Measurements from ENCODE around the gene MRPL12. TPM values are rescaled to one million over a fixed set of nuclear protein-coding genes. Genes with fewer than 3 reads are reported as not detected.
A peak's percentile ranks its signal among the peaks of the same experiment; 100 is the strongest.

The MRPL12 gene
- total and polyA plus RNA-seq, 3 experiments from 2014 or later, result 53.6 to 255 (median 246) TPM

DNA sequence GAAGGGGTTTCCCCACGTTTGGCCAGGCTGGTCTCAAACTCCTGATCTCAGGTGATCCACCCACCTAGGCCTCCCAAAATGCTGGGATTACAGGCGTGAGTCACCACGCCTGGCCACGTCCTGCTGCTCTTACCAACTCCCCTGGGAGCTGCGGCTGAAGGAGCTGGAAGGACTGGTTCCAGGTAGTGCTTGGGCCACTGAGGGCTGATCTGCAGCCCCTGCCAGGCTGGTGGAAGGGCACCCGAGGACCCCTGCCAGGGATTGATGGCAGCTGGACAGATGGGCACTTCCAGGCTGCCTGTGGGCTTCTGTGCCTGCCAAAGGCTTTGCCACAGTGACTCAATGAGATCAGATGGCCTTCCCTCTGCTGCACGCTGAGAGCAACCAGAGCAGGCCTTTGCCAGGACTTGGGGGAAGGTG lies 39.1 kb upstream of the MRPL12 start:
- Histone ChIP-seq H3K27ac (ENCODE audit: low read depth, low read length) (peak overlapping the region; percentile 21), H3K9me3 (ENCODE audit: low read length) (no peaks in the 10 kb centered on the region), H3K4me3 (ENCODE audit: low read length) (no peak overlapping the region), H3K4me1 (ENCODE audit: insufficient read depth, low read length) (peaks cover 54% of the 10 kb centered on the region), H3K27me3 (ENCODE audit: insufficient read depth, low read length, poor library complexity, severe bottlenecking) (no peaks in the 10 kb centered on the region), H3K36me3 (ENCODE audit: insufficient read depth, low read length) (no peaks in the 10 kb centered on the region)
- DNase-seq, result no peak
- H3K4me1 Mint-ChIP-seq, result peaks cover 27 to 49% (median 41%) of the 10 kb centered on the region in 3 donors
- H3K27me3 Mint-ChIP-seq, result no peaks in the 10 kb centered on the region
- no peaks in the 10 kb centered on the region for H3K9me3 Mint-ChIP-seq
- peaks cover 0 to 27% (median 6%) of the 10 kb centered on the region in 3 donors for H3K36me3 Mint-ChIP-seq
- POLR2A ChIA-PET, result interaction anchor here (1.1 kb wide), 1 partner anchor 19 kb away, joined by 3 read pairs; the partner anchor contains the start of genes ARL16 and HGS
- peak overlapping the region in 3 of 7 donors; percentile 37 to 47 (median 45) for H3K4me3 Mint-ChIP-seq
- H3K27ac Mint-ChIP-seq, result peak overlapping the region in 2 of 8 donors; percentile 43 to 96
- CTCF ChIA-PET, result no interaction called here

DNA sequence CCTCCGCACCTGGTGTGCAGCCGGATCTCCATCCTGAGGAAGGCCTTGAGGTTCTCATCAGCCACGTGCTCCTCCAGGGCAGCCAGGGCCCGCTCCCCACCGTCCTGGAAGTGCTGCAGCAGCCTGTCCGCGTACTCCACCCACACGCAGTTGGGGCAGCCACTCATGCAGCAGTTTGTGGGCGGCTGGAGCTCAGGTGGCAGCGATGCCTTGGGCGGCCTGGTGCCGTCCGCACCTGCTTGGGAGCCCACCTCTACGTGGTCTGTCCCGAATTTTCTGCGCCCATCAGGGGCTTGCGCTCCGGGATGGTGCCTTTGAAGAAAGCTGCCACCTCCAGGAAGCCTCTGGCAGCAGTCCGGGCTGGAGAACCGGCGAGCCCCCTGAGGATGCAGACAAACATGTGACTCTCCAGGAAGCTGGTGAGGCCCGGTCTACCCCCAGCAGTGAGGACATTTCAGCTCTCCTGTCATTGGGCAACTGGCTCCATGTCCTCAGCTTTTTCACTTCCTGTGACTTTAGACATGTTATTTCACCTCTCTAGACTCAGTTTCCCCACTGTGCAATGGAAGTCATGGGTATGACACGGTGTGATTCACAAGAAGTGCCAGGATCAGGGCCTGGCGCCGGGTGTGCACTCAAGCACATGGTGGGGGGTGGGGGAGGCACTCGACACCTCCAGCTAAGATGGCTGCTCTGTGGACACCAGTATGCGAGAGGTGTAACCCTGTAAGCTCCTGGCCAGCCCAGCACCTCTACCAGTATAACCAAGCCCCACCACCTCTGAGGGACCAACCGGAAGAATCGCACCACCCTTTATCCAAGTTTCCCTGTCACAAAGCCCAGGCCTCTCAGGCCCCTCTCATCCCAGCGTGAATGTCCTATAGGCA lies 37.7 kb upstream of the MRPL12 start:
- peaks cover 27 to 49% (median 41%) of the 10 kb centered on the region in 3 donors for H3K4me1 Mint-ChIP-seq
- no peaks in the 10 kb centered on the region for H3K27me3 Mint-ChIP-seq

DNA sequence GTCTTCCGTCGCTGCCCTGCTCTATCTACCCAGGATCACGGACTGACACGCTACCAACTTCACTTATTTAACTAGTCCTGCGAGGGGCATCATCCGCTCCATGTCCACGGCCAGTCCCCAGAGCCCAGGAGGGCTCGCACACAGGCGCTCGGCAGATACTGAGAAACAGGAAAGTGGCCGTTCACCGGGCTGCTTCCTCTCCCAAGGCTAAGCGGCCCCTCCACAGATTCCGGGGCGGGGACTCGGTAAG lies 37.1 kb upstream of the MRPL12 start:
- H3K4me1 Mint-ChIP-seq, result peaks cover 27 to 49% (median 41%) of the 10 kb centered on the region in 3 donors
- peaks cover 54% of the 10 kb centered on the region for H3K4me1 ChIP-seq (ENCODE audit: insufficient read depth, low read length)
- no peaks in the 10 kb centered on the region for H3K27me3 Mint-ChIP-seq
- ChIA-PET CTCF (no interaction called here), POLR2A (interaction anchor here (0.7 to 1.0 kb wide), 4 partner anchors 11 to 878 kb away, joined by 3 to 9 read pairs (median 4); partner anchors contain the start of genes ARL16 and HGS)
- peak overlapping the region; percentile 81 for H3K27ac ChIP-seq (ENCODE audit: low read depth, low read length)
- no peaks in the 10 kb centered on the region for H3K9me3 ChIP-seq (ENCODE audit: low read length)
- H3K27ac Mint-ChIP-seq, result peak overlapping the region; percentile 86 to 98 (median 96)
- H3K36me3 ChIP-seq (ENCODE audit: insufficient read depth, low read length), result peaks cover 10% of the 10 kb centered on the region
- H3K36me3 Mint-ChIP-seq, result peaks cover 0 to 38% (median 6%) of the 10 kb centered on the region in 3 donors
- peak overlapping the region; percentile 76 for H3K4me3 ChIP-seq (ENCODE audit: low read length)
- H3K9me3 Mint-ChIP-seq, result no peaks in the 10 kb centered on the region
- H3K4me3 Mint-ChIP-seq, result peak overlapping the region; percentile 93 to 99 (median 94)
- H3K27me3 ChIP-seq (ENCODE audit: insufficient read depth, low read length, poor library complexity, severe bottlenecking), result no peaks in the 10 kb centered on the region
- peak in 1 of 5 donors; percentile 10 for DNase-seq

More for the DNA sequence above, 37.7 kb upstream of the MRPL12 start:
- ChIA-PET CTCF (no interaction called here), POLR2A (interaction anchor here (1.0 to 1.3 kb wide), 2 partner anchors 18 to 37 kb away, joined by 4 to 6 read pairs; partner anchors contain the start of genes ARL16 and HGS)
- DNase-seq, result peak in 2 of 5 donors; percentile 16 to 55
- Mint-ChIP-seq H3K27ac (peak overlapping the region; percentile 86 to 98 (median 96)), H3K4me3 (peak overlapping the region; percentile 93 to 99 (median 94)), H3K9me3 (no peaks in the 10 kb centered on the region), H3K36me3 (peaks cover 0 to 36% (median 6%) of the 10 kb centered on the region in 3 donors)
- Histone ChIP-seq H3K4me3 (ENCODE audit: low read length) (peak overlapping the region; percentile 76), H3K27me3 (ENCODE audit: insufficient read depth, low read length, poor library complexity, severe bottlenecking) (no peaks in the 10 kb centered on the region), H3K4me1 (ENCODE audit: insufficient read depth, low read length) (peaks cover 54% of the 10 kb centered on the region), H3K9me3 (ENCODE audit: low read length) (no peaks in the 10 kb centered on the region), H3K36me3 (ENCODE audit: insufficient read depth, low read length) (peaks cover 9% of the 10 kb centered on the region), H3K27ac (ENCODE audit: low read depth, low read length) (peak overlapping the region; percentile 81)

GRCh38 chr17:81666342-81667191 lies 36.6 kb upstream of the MRPL12 start, which contains the start of the genes CCDC137 and OXLD1:
CCDC137 (plus strand) TSS chr17:81666737; CDS start chr17:81666767, 30 bp downstream.
OXLD1 (minus strand) TSS chr17:81666605; CDS start chr17:81666577, 28 bp downstream.
- Mint-ChIP-seq H3K9me3 (no peaks in the 10 kb centered on the region), H3K27me3 (no peaks in the 10 kb centered on the region), H3K27ac (peak within 1 kb of the TSS; percentile 86 to 98 (median 96)), H3K36me3 (peaks cover 0 to 44% (median 6%) of the 10 kb centered on the region in 3 donors), H3K4me3 (peak within 1 kb of the TSS; percentile 93 to 99 (median 94)), H3K4me1 (peaks cover 27 to 49% (median 41%) of the 10 kb centered on the region in 3 donors)
- H3K27ac ChIP-seq (ENCODE audit: low read depth, low read length), result peak within 1 kb of the TSS; percentile 81
- no peaks in the 10 kb centered on the region for H3K27me3 ChIP-seq (ENCODE audit: insufficient read depth, low read length, poor library complexity, severe bottlenecking)
- H3K9me3 ChIP-seq (ENCODE audit: low read length), result no peaks in the 10 kb centered on the region
- peak within 1 kb of the TSS; percentile 76 for H3K4me3 ChIP-seq (ENCODE audit: low read length)
- POLR2A ChIA-PET, result interaction anchor here (0.7 to 1.0 kb wide), 3 partner anchors 11 to 878 kb away, joined by 3 to 9 read pairs (median 4); partner anchors contain the start of genes ARL16 and HGS
- CTCF ChIA-PET, result interaction anchor here (1.2 kb wide), 1 partner anchor 18 kb away, joined by 3 read pairs; no protein-coding TSS in a partner anchor
- peaks cover 16% of the 10 kb centered on the region for H3K36me3 ChIP-seq (ENCODE audit: insufficient read depth, low read length)
- peaks cover 54% of the 10 kb centered on the region for H3K4me1 ChIP-seq (ENCODE audit: insufficient read depth, low read length)
- peak; percentile 89 to 94 (median 90) for DNase-seq

GRCh38 chr17:81667754-81668153 lies 35.4 kb upstream of the MRPL12 start:
- no peaks in the 10 kb centered on the region for H3K9me3 ChIP-seq (ENCODE audit: low read length)
- H3K9me3 Mint-ChIP-seq, result no peaks in the 10 kb centered on the region
- H3K36me3 Mint-ChIP-seq, result peaks cover 0 to 56% (median 6%) of the 10 kb centered on the region in 3 donors
- H3K27me3 Mint-ChIP-seq, result no peaks in the 10 kb centered on the region
- peaks cover 26% of the 10 kb centered on the region for H3K36me3 ChIP-seq (ENCODE audit: insufficient read depth, low read length)
- H3K4me3 ChIP-seq (ENCODE audit: low read length), result no peak overlapping the region
- H3K4me1 Mint-ChIP-seq, result peaks cover 23 to 46% (median 38%) of the 10 kb centered on the region in 3 donors
- no peak for DNase-seq
- H3K27me3 ChIP-seq (ENCODE audit: insufficient read depth, low read length, poor library complexity, severe bottlenecking), result no peaks in the 10 kb centered on the region
- CTCF ChIA-PET, result interaction anchor here (1.2 kb wide), 1 partner anchor 17 kb away, joined by 3 read pairs; no protein-coding TSS in a partner anchor
- H3K4me1 ChIP-seq (ENCODE audit: insufficient read depth, low read length), result peaks cover 45% of the 10 kb centered on the region
- POLR2A ChIA-PET, result interaction anchor here (0.6 to 1.5 kb wide), 2 partner anchors 16 to 55 kb away, joined by 3 to 5 read pairs; partner anchors contain the start of genes ARL16 and HGS
- no peak overlapping the region for H3K27ac ChIP-seq (ENCODE audit: low read depth, low read length)
- peak overlapping the region in 6 of 8 donors; percentile 23 to 88 (median 71) for H3K27ac Mint-ChIP-seq
- H3K4me3 Mint-ChIP-seq, result peak overlapping the region; percentile 71 to 99 (median 94)

DNA sequence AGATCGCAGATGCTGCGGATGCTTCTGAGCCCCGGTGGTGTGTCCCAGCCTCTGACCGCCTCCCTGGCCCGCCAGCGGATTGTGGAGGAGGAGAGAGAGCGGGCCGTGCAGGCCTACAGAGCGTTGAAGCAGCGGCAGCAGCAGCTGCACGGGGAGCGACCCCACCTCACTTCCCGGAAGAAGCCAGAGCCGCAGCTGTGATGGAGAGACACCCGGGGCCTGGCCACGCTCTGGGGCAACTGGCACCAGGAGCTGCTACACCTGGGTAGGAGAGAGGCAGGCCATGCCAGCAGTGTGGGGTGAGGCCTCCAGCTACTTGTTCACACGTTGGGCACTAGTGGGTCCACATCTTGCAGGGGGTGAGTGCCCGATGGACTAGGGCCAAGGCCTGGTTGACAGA lies 30.7 kb upstream of the MRPL12 start:
- no peaks in the 10 kb centered on the region for H3K27me3 ChIP-seq (ENCODE audit: insufficient read depth, low read length, poor library complexity, severe bottlenecking)
- CTCF ChIA-PET, result no interaction called here
- no peak overlapping the region for H3K27ac ChIP-seq (ENCODE audit: low read depth, low read length)
- Mint-ChIP-seq H3K27me3 (no peaks in the 10 kb centered on the region), H3K4me1 (peaks cover 16 to 21% (median 16%) of the 10 kb centered on the region in 3 donors), H3K27ac (peak overlapping the region in 1 of 8 donors; percentile 66), H3K4me3 (no peak overlapping the region), H3K9me3 (no peaks in the 10 kb centered on the region), H3K36me3 (peaks cover 0 to 61% (median 4%) of the 10 kb centered on the region in 3 donors)
- DNase-seq, result no peak
- peaks cover 9% of the 10 kb centered on the region for H3K4me1 ChIP-seq (ENCODE audit: insufficient read depth, low read length)
- H3K4me3 ChIP-seq (ENCODE audit: low read length), result no peak overlapping the region
- H3K36me3 ChIP-seq (ENCODE audit: insufficient read depth, low read length), result peaks cover 28% of the 10 kb centered on the region
- H3K9me3 ChIP-seq (ENCODE audit: low read length), result no peaks in the 10 kb centered on the region
- POLR2A ChIA-PET, result no interaction called here

DNA sequence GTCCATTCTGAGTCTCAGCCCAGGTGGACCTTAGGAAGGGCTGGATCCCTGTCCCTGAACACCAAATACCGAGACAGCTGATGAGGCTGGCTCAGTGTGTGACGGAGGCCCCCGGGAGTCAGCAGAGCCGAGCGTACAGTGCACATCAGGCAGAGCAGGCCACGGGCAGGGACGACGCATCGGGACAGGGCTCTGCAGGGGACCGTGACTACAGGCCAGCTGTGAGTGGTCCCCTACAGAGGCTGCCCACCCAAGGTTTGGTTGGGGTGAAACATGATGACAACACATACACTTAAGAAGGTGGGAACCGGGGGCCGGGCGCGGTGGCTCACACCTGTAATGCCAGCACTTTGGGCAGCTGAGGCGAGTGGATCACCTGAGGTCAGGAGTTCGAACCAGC lies 30.2 kb upstream of the MRPL12 start:
- H3K27me3 Mint-ChIP-seq, result no peaks in the 10 kb centered on the region
- peaks cover 0 to 56% (median 1%) of the 10 kb centered on the region in 3 donors for H3K36me3 Mint-ChIP-seq
- H3K9me3 ChIP-seq (ENCODE audit: low read length), result no peaks in the 10 kb centered on the region
- no peaks in the 10 kb centered on the region for H3K27me3 ChIP-seq (ENCODE audit: insufficient read depth, low read length, poor library complexity, severe bottlenecking)
- CTCF ChIA-PET, result no interaction called here
- peaks cover 4% of the 10 kb centered on the region for H3K4me1 ChIP-seq (ENCODE audit: insufficient read depth, low read length)
- H3K4me3 ChIP-seq (ENCODE audit: low read length), result no peak overlapping the region
- H3K27ac ChIP-seq (ENCODE audit: low read depth, low read length), result no peak overlapping the region
- peak overlapping the region in 1 of 8 donors; percentile 20 for H3K27ac Mint-ChIP-seq
- no peaks in the 10 kb centered on the region for H3K9me3 Mint-ChIP-seq
- POLR2A ChIA-PET, result no interaction called here
- no peak overlapping the region for H3K4me3 Mint-ChIP-seq
- no peak for DNase-seq
- H3K4me1 Mint-ChIP-seq, result peaks cover 11 to 17% (median 11%) of the 10 kb centered on the region in 3 donors
- peaks cover 28% of the 10 kb centered on the region for H3K36me3 ChIP-seq (ENCODE audit: insufficient read depth, low read length)
